Heart left ventricle (tissue), 16 donors: ENCODE data around the gene OSR1. TPM values are rescaled to one million over a fixed set of nuclear protein-coding genes. Genes with fewer than 3 reads are reported as not detected.

ENCODE experiments used
- ATAC-seq, 4 donors: fragments of 200-7000 bp; cut with Tn5 transposase; one replicate each; pipeline ENCODE4 v1.9.1; 2020 to 2022; ENCODE audit warnings: moderate library complexity in 4 of 4, mild to moderate bottlenecking in 3 of 4, moderate number of reproducible peaks in 1 of 4
- DNase-seq, 5 donors: peaks; one replicate each; pipeline ENCODE4 v3.0.0-alpha.2; 2020
- H3K27ac ChIP-seq, 12 donors: fragments of 200-600 bp; sonication (generic) in 4 of 12; one replicate each; pipeline versions ENCODE4 v1.5.0 to v1.8.0; 2016 to 2022; ENCODE audit warnings: mild to moderate bottlenecking in 2 of 12
- H3K27me3 ChIP-seq, 9 donors: fragments of 200-600 bp; sonication (generic) in 2 of 9; one replicate each; pipeline versions ENCODE4 v1.5.1 to v1.8.0; 2016 to 2022; ENCODE audit warnings: mild to moderate bottlenecking in 3 of 9
- H3K36me3 ChIP-seq, 9 donors: fragments of 200-600 bp; sonication (generic) in 2 of 9; one replicate each; pipeline versions ENCODE4 v1.5.0 to v1.8.0; 2018 to 2022; ENCODE audit warnings: mild to moderate bottlenecking in 2 of 9
- H3K4me1 ChIP-seq, 12 donors: fragments of 200-600 bp; sonication (generic) in 4 of 12; one replicate each; pipeline versions ENCODE4 v1.5.0 to v1.8.0; 2016 to 2022; ENCODE audit warnings: mild to moderate bottlenecking in 3 of 12
- H3K4me3 ChIP-seq, 12 donors: fragments of 200-600 bp; sonication (generic) in 4 of 12; one replicate each; pipeline versions ENCODE4 v1.5.0 to v1.8.0; 2017 to 2022; ENCODE audit warnings: mild to moderate bottlenecking in 9 of 12, moderate library complexity in 4 of 12
- H3K9me3 ChIP-seq, 12 donors: fragments of 200-600 bp; sonication (generic) in 4 of 12; one replicate each; pipeline versions ENCODE4 v1.5.0 to v1.8.0; 2016 to 2022; ENCODE audit warnings: mild to moderate bottlenecking in 1 of 12
- CTCF ChIP-seq, 12 donors: fragments of 200-600 bp; sonication (generic) in 4 of 12; IDR thresholded peaks; one replicate each; pipeline versions ENCODE4 v1.5.0 to v1.8.0; 2018 to 2022; ENCODE audit warnings: antibody characterized with exemption in 12 of 12, mild to moderate bottlenecking in 5 of 12
- POLR2A ChIP-seq, 2 donors: fragments of 450-650 bp; IDR thresholded peaks; one replicate each; pipeline ENCODE4 v1.6.1; 2017; ENCODE audit warnings: antibody characterized with exemption in 2 of 2, mild to moderate bottlenecking in 2 of 2, moderate library complexity in 2 of 2
- WGBS, 4 donors: extraction: QIAGEN DNeasy Blood & Tissue Kit in 2 of 4; methylation state at CpG; one replicate each; pipeline versions ENCODE4 v1.1.5 to v1.1.7; 2013 to 2018; 5-methylcytosine and 5-hydroxymethylcytosine counted together
- intact Hi-C, 10 donors: fragments of 100-400 bp; cut with DNase I; formaldehyde crosslinking; loops; one replicate each; pipeline versions ENCODE4 v1.11.1 to v1.14.2; 2022
- polyA plus RNA-seq, 2 donors: library from polyadenylated mRNA; stranded (reverse); fragments of 200-250 nt; gene quantifications; one replicate each; pipeline ENCODE4 v1.2.3, GENCODE V29; 2013
- total RNA-seq, 9 donors: library from RNA; depleted of rRNA in 2 of 9; stranded (reverse); fragments of >200 nt in 2 of 9; fragmentation: NEBNext Ultra II Directional in 3 of 9; extraction: Animal tissue kit (Norgen Biotek cat#: 25700) in 3 of 9; gene quantifications; one replicate each; pipeline versions ENCODE4 v1.1.0 to v1.2.4, GENCODE V29; 2016 to 2023
- donor health status: ischemic (EF 13 %, LVEDD 7.1; RV severe dilation, severe dysfunction).
- donor health status: healthy with polysubstance abuse.
- donor health status: DM: no; HTN: yes; CAD: no.
- donor health status: DM: no; HTN: no; CAD: no.
- donor health status: ischemic (EF 25% LVEDD 6.9; RV normal size, moderate dysfunction).
- donor health status: ischemic (EF 25% LVEDD 5.7; RV mildly dilated, moderate dysfunction).
- donor health status: healthy.
- donor health status: DM: yes; HTN: yes; CAD: no.
- donor health status: ischemic (EF 35%, LVEDD 5.7; RV mildly dilated, moderate dysfunction).
- donor health status: nonischemic (EF 11% LVEDD 7.7; RV severe dilation, severe dysfunction).
- donor health status: DM: yes; HTN: yes; CAD: no.
- donor health status: PGD.
- donor health status: ischemic (EF 29% LVEDD 5.4; RV normal size, mild dysfunction).
- donor health status: nonischemic (EF 23%, LVEDD 6.1; RV moderate dilation, normal function).

The OSR1 gene
- total and polyA plus RNA-seq, 11 donors: 1.4 to 26.0 (median 4.7) TPM

GRCh38 chr2:19360266-19360965 is 2.0 kb upstream of the OSR1 start:
- intact Hi-C loops: loop anchor here (5.0 to 10.0 kb wide), 18 partner anchors 304 to 936 kb away; no protein-coding TSS in a partner anchor
- TF ChIP-seq POLR2A (IDR thresholded peaks at IDR 0.05) (no peak), CTCF (IDR thresholded peaks at IDR 0.05) (no peak)
- Histone ChIP-seq H3K27me3 (peaks cover 0 to 77% (median 27%) of the 10 kb centered on the region in 9 donors), H3K9me3 (no peaks in the 10 kb centered on the region), H3K4me3 (no peak overlapping the region), H3K36me3 (no peaks in the 10 kb centered on the region), H3K27ac (peak overlapping the region in 1 of 12 donors; percentile 84), H3K4me1 (peaks cover 0 to 54% (median 25%) of the 10 kb centered on the region in 12 donors)
- 91 to 98% (median 94%) methylated on average over 4 of the region's 4 CpGs for WGBS, 4 donors
- ATAC-seq (no peak), DNase-seq (no peak)

GRCh38 chr2:19359456-19359855 is 1.0 kb upstream of the OSR1 start:
- H3K27ac ChIP-seq: peak overlapping the region in 2 of 12 donors; percentile 75 to 84
- ATAC-seq (no peak), DNase-seq (no peak)
- H3K4me1 ChIP-seq: peaks cover 0 to 54% (median 25%) of the 10 kb centered on the region in 12 donors
- H3K4me3 ChIP-seq: peak overlapping the region in 3 of 12 donors; percentile 67 to 90 (median 70)
- H3K36me3 ChIP-seq: no peaks in the 10 kb centered on the region
- 89 to 95% (median 92%) methylated on average over 4 of the region's 4 CpGs for WGBS, 4 donors
- H3K27me3 ChIP-seq: peaks cover 0 to 86% (median 31%) of the 10 kb centered on the region in 9 donors
- H3K9me3 ChIP-seq: no peaks in the 10 kb centered on the region
- TF ChIP-seq POLR2A (IDR thresholded peaks at IDR 0.05) (no peak), CTCF (IDR thresholded peaks at IDR 0.05) (no peak)
- intact Hi-C loops: loop anchor here in 6 of 10 donors (2.0 to 10.0 kb wide), 7 partner anchors 315 to 925 kb away; no protein-coding TSS in a partner anchor

- H3K9me3 ChIP-seq: no peaks in the 10 kb centered on the region
- peaks cover 0 to 86% (median 31%) of the 10 kb centered on the region in 9 donors for H3K27me3 ChIP-seq
- no peaks in the 10 kb centered on the region for H3K36me3 ChIP-seq
- no peak for ATAC-seq
- H3K4me3 ChIP-seq: peak overlapping the region; percentile 45 to 90 (median 64)
- H3K27ac ChIP-seq: peak overlapping the region in 9 of 12 donors; percentile 42 to 84 (median 75)
- WGBS, 4 donors: 13 to 29% (median 27%) methylated on average over 14 of the region's 14 CpGs
- peaks cover 0 to 54% (median 25%) of the 10 kb centered on the region in 12 donors for H3K4me1 ChIP-seq
- intact Hi-C loops: loop anchor here in 6 of 10 donors (2.0 to 10.0 kb wide), 7 partner anchors 314 to 924 kb away; no protein-coding TSS in a partner anchor
- no peak for DNase-seq
- TF ChIP-seq POLR2A (IDR thresholded peaks at IDR 0.05) (no peak), CTCF (IDR thresholded peaks at IDR 0.05) (no peak)
Observed at GRCh38 chr2:19359021-19359357, 566 bp upstream of the OSR1 start.
